ENCODE results near the gene BNIP1. TPM values are rescaled to one million over a fixed set of nuclear protein-coding genes. Genes with fewer than 3 reads are reported as not detected.

Gene BNIP1
- total RNA-seq, 3 donors from 2014 or later (not counting 1 experiment from before 2014, with no cell fraction given): 29.4 to 34.8 (median 33.0) TPM

DNA sequence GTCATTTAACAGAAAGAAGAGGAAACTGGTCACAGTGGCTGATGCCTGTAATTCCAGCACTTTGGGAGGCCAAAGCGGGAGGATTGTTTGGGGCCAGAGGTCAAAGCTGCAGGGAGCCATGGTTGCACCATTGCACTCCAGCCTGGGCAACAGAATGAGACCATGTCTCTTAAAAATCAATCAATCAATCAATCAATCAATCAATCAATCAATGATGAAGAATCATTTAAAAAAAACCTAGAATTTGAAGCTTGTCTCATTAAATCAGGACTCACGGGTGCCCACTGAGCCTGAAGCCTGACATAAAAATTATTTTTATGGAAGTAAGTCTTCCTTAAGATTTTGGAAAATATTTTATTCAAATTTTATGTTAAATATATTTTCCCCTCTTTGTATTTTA is 43.9 kb downstream of the BNIP1 start:
- DNase-seq: no peak
- Mint-ChIP-seq H3K9me3 (no peaks in the 10 kb centered on the region), H3K4me3 (no peak overlapping the region), H3K27me3 (ENCODE audit: low read depth in 2 of 2) (peaks cover 0 to 6% of the 10 kb centered on the region in 2 donors), H3K4me1 (no peaks in the 10 kb centered on the region), H3K36me3 (no peaks in the 10 kb centered on the region), H3K27ac (no peak overlapping the region)
- TF ChIP-seq CTCF (IDR thresholded peaks at IDR 0.05): no peak
- H3K27ac ChIP-seq (ENCODE audit: low read length): no peak overlapping the region
- H3K27me3 ChIP-seq (ENCODE audit: control insufficient read depth, insufficient read depth, low read length): no peaks in the 10 kb centered on the region
- intact Hi-C loops (cut with micrococcal nuclease): no loop called here
- 100% methylated on average over 1 of the region's 2 CpGs for WGBS (ENCODE audit: insufficient coverage)
- H3K4me3 ChIP-seq (ENCODE audit: low read length): no peak overlapping the region
- H3K4me1 ChIP-seq (ENCODE audit: control insufficient read depth, insufficient read depth, low read length): no peaks in the 10 kb centered on the region
- no peaks in the 10 kb centered on the region for H3K36me3 ChIP-seq (ENCODE audit: control insufficient read depth, insufficient read depth, low read length)
- H3K9me3 ChIP-seq (ENCODE audit: control insufficient read depth, insufficient read depth, low read length): no peaks in the 10 kb centered on the region
- no peak for ATAC-seq

DNA sequence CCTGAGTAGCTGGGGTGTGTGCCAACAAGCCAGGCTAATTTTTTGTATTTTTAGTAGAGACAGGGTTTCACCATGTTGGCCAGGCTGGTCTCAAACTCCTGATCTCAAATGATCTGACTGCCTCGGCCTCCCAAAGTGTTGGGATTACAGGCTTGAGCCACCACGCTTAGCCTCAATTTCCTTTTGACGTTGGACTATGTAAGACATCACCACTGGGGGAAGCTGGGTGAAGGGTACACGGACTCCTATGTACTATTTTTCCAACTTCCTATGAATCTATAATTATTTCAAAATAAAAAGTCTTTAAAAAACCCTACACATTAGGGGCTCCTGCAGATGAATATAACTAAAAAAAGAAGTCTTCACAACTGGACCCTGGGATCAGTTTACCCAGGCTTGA is 46.7 kb downstream of the BNIP1 start:
- DNase-seq (no peak), ATAC-seq (no peak)
- H3K9me3 ChIP-seq (ENCODE audit: control insufficient read depth, insufficient read depth, low read length): no peaks in the 10 kb centered on the region
- H3K27me3 ChIP-seq (ENCODE audit: control insufficient read depth, insufficient read depth, low read length): no peaks in the 10 kb centered on the region
- Mint-ChIP-seq H3K4me1 (no peaks in the 10 kb centered on the region), H3K36me3 (no peaks in the 10 kb centered on the region), H3K27ac (no peak overlapping the region), H3K9me3 (no peaks in the 10 kb centered on the region), H3K27me3 (ENCODE audit: low read depth in 2 of 2) (peaks cover 0 to 8% of the 10 kb centered on the region in 2 donors), H3K4me3 (no peak overlapping the region)
- H3K4me3 ChIP-seq (ENCODE audit: low read length): no peak overlapping the region
- H3K27ac ChIP-seq (ENCODE audit: low read length): no peak overlapping the region
- intact Hi-C loops (cut with micrococcal nuclease): no loop called here
- TF ChIP-seq CTCF (IDR thresholded peaks at IDR 0.05): no peak
- H3K36me3 ChIP-seq (ENCODE audit: control insufficient read depth, insufficient read depth, low read length): no peaks in the 10 kb centered on the region
- WGBS (ENCODE audit: insufficient coverage): 74% methylated on average over 3 of the region's 4 CpGs
- H3K4me1 ChIP-seq (ENCODE audit: control insufficient read depth, insufficient read depth, low read length): no peaks in the 10 kb centered on the region

DNA sequence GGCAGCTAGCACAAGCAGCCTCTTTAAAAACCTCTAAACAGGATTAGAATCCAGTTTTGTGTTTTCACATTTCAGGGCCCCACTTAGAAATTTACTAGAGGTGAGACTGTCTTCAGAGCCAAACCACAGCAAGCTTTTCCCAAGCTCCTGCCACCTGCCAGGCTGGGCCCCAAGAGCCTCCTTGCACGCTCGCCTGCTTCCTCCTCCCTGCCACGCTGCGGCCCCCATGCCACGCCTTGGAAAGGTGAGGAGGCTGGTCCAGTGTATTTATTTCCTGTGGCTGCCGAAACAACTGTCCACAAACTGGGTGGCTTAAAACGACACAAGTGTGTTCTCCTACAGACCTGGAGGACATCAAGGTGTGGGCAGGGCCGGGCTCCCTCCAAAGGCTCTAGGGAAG is 47.2 kb downstream of the BNIP1 start:
- no peak for TF ChIP-seq CTCF (IDR thresholded peaks at IDR 0.05)
- H3K36me3 ChIP-seq (ENCODE audit: control insufficient read depth, insufficient read depth, low read length): no peaks in the 10 kb centered on the region
- H3K9me3 ChIP-seq (ENCODE audit: control insufficient read depth, insufficient read depth, low read length): no peaks in the 10 kb centered on the region
- H3K27ac ChIP-seq (ENCODE audit: low read length): no peak overlapping the region
- no peaks in the 10 kb centered on the region for H3K4me1 Mint-ChIP-seq
- DNase-seq: no peak
- 87% methylated on average over 8 of the region's 8 CpGs for WGBS (ENCODE audit: insufficient coverage)
- ATAC-seq: no peak
- no peaks in the 10 kb centered on the region for H3K9me3 Mint-ChIP-seq
- H3K4me3 ChIP-seq (ENCODE audit: low read length): no peak overlapping the region
- no peaks in the 10 kb centered on the region for H3K36me3 Mint-ChIP-seq
- H3K27me3 ChIP-seq (ENCODE audit: control insufficient read depth, insufficient read depth, low read length): no peaks in the 10 kb centered on the region
- H3K4me3 Mint-ChIP-seq: no peak overlapping the region
- peaks cover 0 to 8% of the 10 kb centered on the region in 2 donors for H3K27me3 Mint-ChIP-seq (ENCODE audit: low read depth in 2 of 2)
- H3K27ac Mint-ChIP-seq: no peak overlapping the region
- H3K4me1 ChIP-seq (ENCODE audit: control insufficient read depth, insufficient read depth, low read length): no peaks in the 10 kb centered on the region
- intact Hi-C loops (cut with micrococcal nuclease): no loop called here

- Mint-ChIP-seq H3K36me3 (no peaks in the 10 kb centered on the region), H3K27me3 (ENCODE audit: low read depth in 2 of 2) (peaks cover 0 to 8% of the 10 kb centered on the region in 2 donors), H3K27ac (no peak overlapping the region), H3K9me3 (no peaks in the 10 kb centered on the region), H3K4me3 (no peak overlapping the region), H3K4me1 (no peaks in the 10 kb centered on the region)
- DNase-seq: no peak
- Histone ChIP-seq H3K4me1 (ENCODE audit: control insufficient read depth, insufficient read depth, low read length) (no peaks in the 10 kb centered on the region), H3K9me3 (ENCODE audit: control insufficient read depth, insufficient read depth, low read length) (no peaks in the 10 kb centered on the region), H3K36me3 (ENCODE audit: control insufficient read depth, insufficient read depth, low read length) (no peaks in the 10 kb centered on the region), H3K27me3 (ENCODE audit: control insufficient read depth, insufficient read depth, low read length) (no peaks in the 10 kb centered on the region), H3K27ac (ENCODE audit: low read length) (no peak overlapping the region), H3K4me3 (ENCODE audit: low read length) (no peak overlapping the region)
- intact Hi-C loops (cut with micrococcal nuclease): no loop called here
- no peak for TF ChIP-seq CTCF (IDR thresholded peaks at IDR 0.05)
- 86% methylated on average over 7 of the region's 7 CpGs for WGBS (ENCODE audit: insufficient coverage)
- no peak for ATAC-seq
These were observed 48.2 kb downstream of the BNIP1 start for GRCh38 chr5:173192561-173192960.
